B cell (primary cell): ENCODE results near the gene RPL22.

Experiments used
- EZH2 ChIP-seq: IDR thresholded peaks from 2 replicates; pipeline ENCODE4 v1.6.1; 2012; ENCODE audit warnings: borderline replicate concordance, low read depth, mild to moderate bottlenecking, moderate library complexity, low read length; ENCODE audit not compliant: insufficient read depth, poor library complexity, severe bottlenecking
- TF ChIP-seq, protein P1 (sequence below): fragments of 200-600 bp; IDR thresholded peaks from one replicate; pipeline ENCODE4 v1.8.0; 2022; ENCODE audit warnings: antibody characterized with exemption, mild to moderate bottlenecking

DNA sequence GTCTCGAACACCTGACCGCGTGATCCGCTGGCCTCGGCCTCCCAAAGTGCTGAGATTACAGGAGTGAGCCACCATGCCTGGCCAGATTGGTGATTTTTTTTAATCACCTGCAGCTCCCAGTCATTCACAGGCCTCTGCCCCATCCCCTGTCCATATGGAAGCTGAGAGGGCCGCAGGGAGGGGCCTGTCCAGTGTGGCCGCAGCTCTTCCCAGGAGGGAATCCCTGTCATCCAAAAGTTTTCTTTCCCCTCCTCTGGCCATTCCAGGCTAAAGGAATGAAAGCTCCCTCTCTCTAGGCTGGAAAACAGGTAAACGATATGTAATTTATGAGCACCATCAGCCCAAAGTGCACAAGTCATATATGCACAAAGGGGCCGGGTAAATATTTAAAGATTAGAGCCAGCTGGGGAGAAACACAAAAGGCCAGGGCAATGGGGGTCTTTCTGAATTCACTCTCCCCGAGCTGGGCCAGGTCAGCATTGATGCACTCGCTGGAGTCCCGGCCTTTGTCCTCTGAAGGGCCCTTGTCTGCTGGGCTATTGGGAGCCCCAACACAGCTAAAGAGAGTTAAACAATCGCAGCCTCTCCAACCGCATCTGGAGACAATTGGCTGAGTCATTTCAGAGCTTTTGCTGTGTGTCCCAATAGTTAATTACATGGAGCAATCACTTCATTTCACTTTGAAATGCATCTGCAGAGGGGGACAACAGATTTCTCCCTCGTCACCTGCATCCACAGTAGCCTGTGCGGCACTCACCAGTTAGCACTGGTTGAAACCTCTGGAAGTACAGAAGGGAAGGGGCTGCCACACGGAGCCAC is 40.8 kb upstream of the RPL22 start:
- TF ChIP-seq, protein P1, sequence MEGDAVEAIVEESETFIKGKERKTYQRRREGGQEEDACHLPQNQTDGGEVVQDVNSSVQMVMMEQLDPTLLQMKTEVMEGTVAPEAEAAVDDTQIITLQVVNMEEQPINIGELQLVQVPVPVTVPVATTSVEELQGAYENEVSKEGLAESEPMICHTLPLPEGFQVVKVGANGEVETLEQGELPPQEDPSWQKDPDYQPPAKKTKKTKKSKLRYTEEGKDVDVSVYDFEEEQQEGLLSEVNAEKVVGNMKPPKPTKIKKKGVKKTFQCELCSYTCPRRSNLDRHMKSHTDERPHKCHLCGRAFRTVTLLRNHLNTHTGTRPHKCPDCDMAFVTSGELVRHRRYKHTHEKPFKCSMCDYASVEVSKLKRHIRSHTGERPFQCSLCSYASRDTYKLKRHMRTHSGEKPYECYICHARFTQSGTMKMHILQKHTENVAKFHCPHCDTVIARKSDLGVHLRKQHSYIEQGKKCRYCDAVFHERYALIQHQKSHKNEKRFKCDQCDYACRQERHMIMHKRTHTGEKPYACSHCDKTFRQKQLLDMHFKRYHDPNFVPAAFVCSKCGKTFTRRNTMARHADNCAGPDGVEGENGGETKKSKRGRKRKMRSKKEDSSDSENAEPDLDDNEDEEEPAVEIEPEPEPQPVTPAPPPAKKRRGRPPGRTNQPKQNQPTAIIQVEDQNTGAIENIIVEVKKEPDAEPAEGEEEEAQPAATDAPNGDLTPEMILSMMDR: no peak
- TF ChIP-seq EZH2: no peak
